ENCODE measurements around the gene ZNF473.

DNA sequence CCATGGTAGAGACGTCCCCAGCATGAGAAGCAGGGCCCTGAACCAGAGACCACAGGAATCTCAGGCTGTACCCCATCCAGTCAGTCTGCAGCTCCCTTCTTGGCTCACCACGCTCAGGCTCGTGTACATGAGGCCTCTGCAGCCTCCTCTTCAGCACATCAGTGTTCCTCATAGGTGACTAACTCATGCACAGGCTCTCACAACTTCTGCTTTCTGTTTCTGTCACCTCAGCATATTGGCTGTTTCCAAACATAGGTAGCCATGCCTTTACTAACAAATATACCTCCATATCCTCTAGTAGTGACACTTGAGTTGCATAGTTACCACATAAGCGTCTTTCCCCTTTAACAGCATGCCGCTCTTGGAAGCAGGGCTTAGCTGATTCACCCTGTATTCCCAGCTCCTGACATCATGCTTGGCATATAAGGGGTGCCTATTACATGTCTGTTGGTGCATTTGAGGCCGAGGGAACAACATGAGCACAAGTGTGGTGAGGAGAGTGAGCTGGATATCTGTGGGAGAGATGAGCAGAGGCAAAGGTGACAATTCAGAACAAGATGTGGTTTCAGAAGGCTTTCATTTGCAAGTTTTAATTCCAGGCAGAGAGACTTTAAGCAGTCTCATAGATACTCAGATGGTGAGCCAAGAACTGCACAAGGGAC is 16.7 kb downstream of the ZNF473 start:
- TF ChIP-seq EZH2 (IDR thresholded peaks at IDR 0.05; ENCODE audit: insufficient read depth, poor library complexity, severe bottlenecking), result no peak
- TF ChIP-seq EZH2phosphoT487 (IDR thresholded peaks at IDR 0.05; ENCODE audit: insufficient read depth, low read depth), result no peak
